Subcutaneous adipose tissue (tissue), 4 donors: Measurements from ENCODE around the gene ECHDC1. TPM values are rescaled to one million over a fixed set of nuclear protein-coding genes. Genes with fewer than 3 reads are reported as not detected.

ENCODE experiments used
- small RNA-seq: library from RNA; depleted of rRNA; stranded (forward); fragments of <200 nt; gene quantifications from one replicate; pipeline ENCODE3, GENCODE V24; 2016
- total RNA-seq, 4 donors: library from RNA; depleted of rRNA; stranded (reverse); fragments of >200 nt; gene quantifications; one replicate each; pipeline ENCODE4 v1.1.0, GENCODE V29; 2016
- TF ChIP-seq, protein P1 (sequence below): fragments of 450-650 bp; IDR thresholded peaks from one replicate; pipeline ENCODE4 v1.5.1; 2016; ENCODE audit warnings: low read depth, mild to moderate bottlenecking, control low read depth, antibody characterized with exemption, moderate library complexity

Gene ECHDC1
- total RNA-seq, 4 donors from 2014 or later = 83.8 to 139 (median 122) TPM

GRCh38 chr6:127263481-127263880 lies 79.9 kb downstream of the ECHDC1 start:
- TF ChIP-seq, protein P1, sequence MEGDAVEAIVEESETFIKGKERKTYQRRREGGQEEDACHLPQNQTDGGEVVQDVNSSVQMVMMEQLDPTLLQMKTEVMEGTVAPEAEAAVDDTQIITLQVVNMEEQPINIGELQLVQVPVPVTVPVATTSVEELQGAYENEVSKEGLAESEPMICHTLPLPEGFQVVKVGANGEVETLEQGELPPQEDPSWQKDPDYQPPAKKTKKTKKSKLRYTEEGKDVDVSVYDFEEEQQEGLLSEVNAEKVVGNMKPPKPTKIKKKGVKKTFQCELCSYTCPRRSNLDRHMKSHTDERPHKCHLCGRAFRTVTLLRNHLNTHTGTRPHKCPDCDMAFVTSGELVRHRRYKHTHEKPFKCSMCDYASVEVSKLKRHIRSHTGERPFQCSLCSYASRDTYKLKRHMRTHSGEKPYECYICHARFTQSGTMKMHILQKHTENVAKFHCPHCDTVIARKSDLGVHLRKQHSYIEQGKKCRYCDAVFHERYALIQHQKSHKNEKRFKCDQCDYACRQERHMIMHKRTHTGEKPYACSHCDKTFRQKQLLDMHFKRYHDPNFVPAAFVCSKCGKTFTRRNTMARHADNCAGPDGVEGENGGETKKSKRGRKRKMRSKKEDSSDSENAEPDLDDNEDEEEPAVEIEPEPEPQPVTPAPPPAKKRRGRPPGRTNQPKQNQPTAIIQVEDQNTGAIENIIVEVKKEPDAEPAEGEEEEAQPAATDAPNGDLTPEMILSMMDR = no peak

DNA sequence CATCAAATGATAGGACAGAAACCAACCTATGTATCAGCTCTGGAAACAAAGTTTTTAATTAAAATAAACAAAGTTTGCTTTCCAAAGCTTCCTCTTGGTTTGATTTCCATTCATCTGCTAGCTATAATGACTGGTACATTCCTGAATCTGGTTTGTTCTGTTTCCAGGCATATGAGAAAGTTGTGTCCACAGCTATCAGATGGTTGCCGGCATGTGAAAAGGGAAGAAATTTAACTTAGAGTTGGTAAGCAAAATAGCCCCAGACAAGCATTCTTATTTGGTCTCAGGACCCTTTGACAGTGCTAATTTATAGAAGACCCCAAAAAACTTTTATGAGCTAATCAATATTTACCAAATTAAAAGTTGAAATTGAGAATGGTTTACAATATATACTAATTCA lies 80.5 kb downstream of the ECHDC1 start:
- TF ChIP-seq, protein P1 = no peak

GRCh38 chr6:127255286-127255685 lies 88.1 kb downstream of the ECHDC1 start:
- TF ChIP-seq, protein P1 = no peak

DNA sequence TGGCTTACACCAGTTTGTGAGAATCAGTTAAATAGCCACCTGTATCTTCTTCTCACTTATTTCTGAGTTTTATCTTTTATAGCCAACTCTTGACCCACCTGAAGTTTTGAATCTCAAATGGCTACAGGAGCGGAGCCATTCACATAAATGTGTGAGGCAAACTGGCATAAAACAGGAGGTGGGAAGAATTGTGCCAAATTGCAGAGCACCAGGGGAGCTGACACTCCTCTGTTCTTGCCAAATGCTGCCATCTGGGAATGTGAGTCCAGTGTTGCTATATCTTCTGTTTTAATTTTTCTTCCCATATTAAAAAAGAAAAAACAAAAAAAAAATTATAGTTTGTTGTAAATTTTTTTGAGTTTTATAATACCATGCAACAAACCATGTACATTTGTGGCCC lies 93.8 kb downstream of the ECHDC1 start:
- TF ChIP-seq, protein P1 = no peak

DNA sequence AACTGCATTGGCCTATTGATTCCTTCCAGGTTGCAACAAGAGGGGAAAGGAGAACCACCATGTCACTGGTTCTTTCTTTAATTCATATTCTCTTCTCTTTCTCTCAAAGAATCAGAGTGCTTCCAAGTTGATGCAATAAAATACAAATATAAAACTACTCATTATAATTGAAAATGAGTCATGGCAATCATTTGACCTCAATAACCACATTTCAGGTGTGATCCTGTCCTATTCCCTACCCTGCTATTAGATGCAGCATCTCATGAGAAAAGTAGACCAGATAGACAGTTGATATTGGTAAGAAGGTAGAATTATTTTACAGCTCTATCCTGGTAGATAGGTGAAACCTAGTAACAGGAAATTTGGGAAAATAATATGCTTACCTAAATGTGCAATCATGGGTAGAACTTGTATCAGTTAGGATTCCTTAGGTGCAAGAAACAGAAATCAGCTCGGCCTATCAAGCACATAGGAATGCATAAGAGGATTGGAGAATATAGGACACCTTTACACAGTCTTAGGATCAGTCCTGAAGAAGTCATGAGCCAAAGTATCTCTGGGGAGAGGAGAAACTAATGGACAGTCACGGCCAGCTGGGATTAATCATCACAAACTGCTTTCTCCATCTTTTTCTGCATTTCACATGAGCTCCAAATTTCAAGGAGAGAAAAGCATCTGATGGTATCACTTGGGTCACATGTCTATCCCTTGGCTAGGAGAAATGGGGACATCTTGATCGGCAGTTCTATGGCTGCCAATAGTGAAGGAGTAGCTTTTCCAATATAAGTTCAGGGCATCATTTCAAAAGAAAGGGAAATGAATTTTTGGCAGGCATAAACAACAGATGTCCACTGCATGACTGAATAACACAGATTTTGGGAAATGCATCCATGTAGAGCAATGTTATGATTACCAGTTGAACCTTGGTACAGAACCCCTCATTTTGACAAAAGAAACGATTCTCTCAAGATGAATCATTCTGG lies 96.0 kb downstream of the ECHDC1 start:
- TF ChIP-seq, protein P1 = no peak

GRCh38 chr6:127243501-127243900 lies 99.9 kb downstream of the ECHDC1 start:
- TF ChIP-seq, protein P1 = no peak

Small RNA genes lying within 50 kb of the gene (small RNA-seq; reads per million reads assigned to genes)
- gene RNA5SP217 = not detected

Other genes with a start within 250 kb of the ECHDC1 start
- gene RSPO3, start 224.9 kb downstream of the ECHDC1 start, total RNA-seq = 10 to 100 TPM in 1 of 4 donors, 1 to 10 TPM in 3; 2.3 to 10.2 (median 2.5) TPM
- 100 to 1,000 TPM in 2 of 4 donors, 10 to 100 TPM in 2; 67.8 to 118 (median 98.1) TPM for gene RNF146, start 76.7 kb downstream of the ECHDC1 start, total RNA-seq
- 10 to 100 TPM in 3 of 4 donors, 1 to 10 TPM in 1; 7.2 to 85.9 (median 51.7) TPM for gene KIAA0408, start 115.8 kb upstream of the ECHDC1 start, total RNA-seq
- gene C6orf58, start 233.6 kb upstream of the ECHDC1 start, total RNA-seq = not detected